HG03442 (cell line): ENCODE data around the gene CFAP46.

Source experiments
- ATAC-seq: cut with Tn5 transposase; IDR thresholded peaks from one replicate; pipeline ENCODE4 v1.9.1; 2021; ENCODE audit warnings: mild to moderate bottlenecking, moderate library complexity; ENCODE audit not compliant: unreplicated experiment

CFAP46 gene

GRCh38 chr10:132866601-132867381, 75.6 kb downstream of the CFAP46 start:
- ATAC-seq: no peak

- no peak for ATAC-seq
Observed at GRCh38 chr10:132865851-132866600, 76.3 kb downstream of the CFAP46 start.

GRCh38 chr10:132865171-132865631, 77.2 kb downstream of the CFAP46 start:
- no peak for ATAC-seq

GRCh38 chr10:132862485-132863420, 79.6 kb downstream of the CFAP46 start:
- ATAC-seq: no peak

- no peak for ATAC-seq
Observed at GRCh38 chr10:132861884-132862461, 80.4 kb downstream of the CFAP46 start.

- ATAC-seq: no peak
Observed at GRCh38 chr10:132861116-132861691, 81.2 kb downstream of the CFAP46 start.

- ATAC-seq: no peak
Observed at GRCh38 chr10:132860532-132860931, 81.8 kb downstream of the CFAP46 start.

- ATAC-seq: no peak
Observed at GRCh38 chr10:132859084-132859855, 83.1 kb downstream of the CFAP46 start.

GRCh38 chr10:132858121-132859081, 84.0 kb downstream of the CFAP46 start:
- ATAC-seq: no peak

- no peak for ATAC-seq
Observed at GRCh38 chr10:132856869-132857524, 85.4 kb downstream of the CFAP46 start.

GRCh38 chr10:132855889-132856288, 86.5 kb downstream of the CFAP46 start:
- ATAC-seq: no peak

GRCh38 chr10:132851451-132851850, 90.9 kb downstream of the CFAP46 start:
- no peak for ATAC-seq

GRCh38 chr10:132850896-132851295, 91.5 kb downstream of the CFAP46 start:
- no peak for ATAC-seq

- no peak for ATAC-seq
Observed at GRCh38 chr10:132850246-132850645, 92.1 kb downstream of the CFAP46 start.

- no peak for ATAC-seq
Observed at GRCh38 chr10:132849546-132850031, 92.8 kb downstream of the CFAP46 start.

GRCh38 chr10:132848951-132849545, 93.3 kb downstream of the CFAP46 start:
- ATAC-seq: no peak

- ATAC-seq: no peak
Observed at GRCh38 chr10:132848291-132848701, 94.1 kb downstream of the CFAP46 start.
